Dedifferentiated amniotic fluid mesenchymal stem cell (primary cell): ENCODE results near the gene AASDH.

Source experiments
- DNase-seq: peaks from one replicate; pipeline ENCODE4 v3.0.0-alpha.2; 2016; ENCODE audit errors: extremely low spot score

The AASDH gene

GRCh38 chr4:56316011-56316650, 71.2 kb downstream of the AASDH start:
- no peak for DNase-seq

GRCh38 chr4:56315543-56315942, 71.7 kb downstream of the AASDH start:
- DNase-seq = no peak

GRCh38 chr4:56315041-56315440, 72.2 kb downstream of the AASDH start:
- no peak for DNase-seq

GRCh38 chr4:56314207-56314915, 72.9 kb downstream of the AASDH start:
- DNase-seq = no peak

- no peak for DNase-seq
Observed at GRCh38 chr4:56313132-56313531, 74.2 kb downstream of the AASDH start.

- DNase-seq = no peak
Observed at GRCh38 chr4:56311299-56311975, 75.9 kb downstream of the AASDH start.

- DNase-seq = no peak
Observed at GRCh38 chr4:56310401-56311125, 76.7 kb downstream of the AASDH start.

GRCh38 chr4:56308384-56308783, 78.9 kb downstream of the AASDH start:
- DNase-seq = no peak

GRCh38 chr4:56307423-56307822, 79.9 kb downstream of the AASDH start:
- no peak for DNase-seq

GRCh38 chr4:56305390-56305789, 81.9 kb downstream of the AASDH start:
- DNase-seq = no peak

- no peak for DNase-seq
Observed at GRCh38 chr4:56303921-56304320, 83.4 kb downstream of the AASDH start.

- no peak for DNase-seq
Observed at GRCh38 chr4:56302760-56303159, 84.5 kb downstream of the AASDH start.

- no peak for DNase-seq
Observed at GRCh38 chr4:56301997-56302496, 85.2 kb downstream of the AASDH start.

GRCh38 chr4:56301181-56301996, 85.9 kb downstream of the AASDH start:
- peak; percentile 93 for DNase-seq

- no peak for DNase-seq
Observed at GRCh38 chr4:56298236-56298635, 89.1 kb downstream of the AASDH start.

GRCh38 chr4:56297776-56298175, 89.5 kb downstream of the AASDH start:
- no peak for DNase-seq

GRCh38 chr4:56296526-56296925, 90.8 kb downstream of the AASDH start:
- no peak for DNase-seq

- no peak for DNase-seq
Observed at GRCh38 chr4:56293121-56293520, 94.2 kb downstream of the AASDH start.

- no peak for DNase-seq
Observed at GRCh38 chr4:56289934-56290333, 97.4 kb downstream of the AASDH start.

- no peak for DNase-seq
Observed at GRCh38 chr4:56288663-56289062, 98.6 kb downstream of the AASDH start.
